ENCODE measurements around the gene ZNF490.

DNA sequence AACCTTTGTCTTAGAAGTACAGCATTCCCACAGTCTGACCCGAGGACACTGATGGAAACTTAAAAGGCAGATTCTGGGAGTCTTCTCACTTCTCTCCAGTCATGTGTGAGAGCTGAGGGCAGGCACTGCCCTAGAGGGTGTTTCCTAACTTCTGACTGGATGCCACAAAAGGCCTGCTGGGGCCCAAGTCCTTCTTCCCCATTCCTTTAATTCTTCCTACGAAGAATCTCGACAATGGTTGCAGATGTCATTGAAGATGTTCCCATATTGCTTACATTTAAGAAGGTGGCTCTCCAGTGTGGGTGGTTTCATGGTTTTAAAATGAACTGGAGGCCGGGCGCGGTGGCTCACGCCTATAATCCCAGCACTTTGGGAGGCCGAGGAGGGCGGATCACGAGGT, 32.0 kb downstream of the ZNF490 start:
- no peak for TF ChIP-seq POLR2A (IDR thresholded peaks at IDR 0.05; ENCODE audit: low read depth, low read length)
- no peak for TF ChIP-seq POLR2AphosphoS5 (IDR thresholded peaks at IDR 0.05; ENCODE audit: low read depth, low read length)
- no peak for TF ChIP-seq TAF1 (IDR thresholded peaks at IDR 0.05; ENCODE audit: borderline replicate concordance, low read depth, low read length)

Data from GM12892 (cell line).